Measurements from ENCODE around the gene RHOT2.
A peak's percentile ranks its signal among the peaks of the same experiment; 100 is the strongest.

The RHOT2 gene

GRCh38 chr16:671353-672131, 3.6 kb downstream of the RHOT2 start:
- DNase-seq = no peak

GRCh38 chr16:672371-672770, 4.4 kb downstream of the RHOT2 start:
- no peak for DNase-seq

GRCh38 chr16:672851-673250, 4.9 kb downstream of the RHOT2 start:
- no peak for DNase-seq

- no peak for DNase-seq
Observed at GRCh38 chr16:673399-673991, 5.6 kb downstream of the RHOT2 start.

- DNase-seq = no peak
Observed at GRCh38 chr16:674214-674881, 6.4 kb downstream of the RHOT2 start.

GRCh38 chr16:674968-675883, 7.3 kb downstream of the RHOT2 start, which contains the start of gene RHBDL1:
TSS of gene RHBDL1 (plus strand) at chr16:675671. CDS start at chr16:675791, 120 bp downstream.
- no peak for DNase-seq

GRCh38 chr16:675884-676564, 8.1 kb downstream of the RHOT2 start:
- DNase-seq = no peak

- DNase-seq = no peak
Observed at GRCh38 chr16:676565-676902, 8.6 kb downstream of the RHOT2 start.

- no peak for DNase-seq
Observed at GRCh38 chr16:676913-677312, 9.0 kb downstream of the RHOT2 start.

- DNase-seq = no peak
Observed at GRCh38 chr16:677316-678190, 9.6 kb downstream of the RHOT2 start.

- no peak for DNase-seq
Observed at GRCh38 chr16:678209-678857, 10.4 kb downstream of the RHOT2 start.

- DNase-seq = peak; percentile 86
Observed at GRCh38 chr16:678858-679813, 11.2 kb downstream of the RHOT2 start.

GRCh38 chr16:679814-680624, 12.1 kb downstream of the RHOT2 start, which contains the start of gene STUB1:
TSS of gene STUB1 (plus strand) at chr16:680410. CDS start at chr16:680526, 116 bp downstream.
- DNase-seq = peak; percentile 87

GRCh38 chr16:680625-680945, 12.7 kb downstream of the RHOT2 start:
- DNase-seq = no peak

GRCh38 chr16:680967-681745, 13.2 kb downstream of the RHOT2 start:
- DNase-seq = no peak

GRCh38 chr16:681746-682427, 14.0 kb downstream of the RHOT2 start:
- no peak for DNase-seq

Measured in NCI-H2227 treated with DMSO at 0.1 percent for 48 hours (cell line).